ENCODE results near the gene RNU5B-1.

RNU5B-1 gene

GRCh38 chr15:65328506-65329287 is 24.2 kb downstream of the RNU5B-1 start:
- DNase-seq (ENCODE audit: low read depth in 2 of 2), result no peak

- DNase-seq (ENCODE audit: low read depth in 2 of 2), result no peak
Measured at GRCh38 chr15:65329288-65329983, 25.0 kb downstream of the RNU5B-1 start.

- no peak for DNase-seq (ENCODE audit: low read depth in 2 of 2)
Measured at GRCh38 chr15:65329984-65330735, 25.7 kb downstream of the RNU5B-1 start.

- no peak for DNase-seq (ENCODE audit: low read depth in 2 of 2)
Measured at GRCh38 chr15:65330934-65331645, 26.6 kb downstream of the RNU5B-1 start.

GRCh38 chr15:65331811-65332210 is 27.3 kb downstream of the RNU5B-1 start:
- DNase-seq (ENCODE audit: low read depth in 2 of 2), result no peak

- no peak for DNase-seq (ENCODE audit: low read depth in 2 of 2)
Measured at GRCh38 chr15:65332391-65333147, 28.1 kb downstream of the RNU5B-1 start.

GRCh38 chr15:65333148-65333820 is 28.8 kb downstream of the RNU5B-1 start:
- no peak for DNase-seq (ENCODE audit: low read depth in 2 of 2)

GRCh38 chr15:65333856-65334255 is 29.4 kb downstream of the RNU5B-1 start:
- DNase-seq (ENCODE audit: low read depth in 2 of 2), result no peak

GRCh38 chr15:65334586-65335231 is 30.2 kb downstream of the RNU5B-1 start:
- no peak for DNase-seq (ENCODE audit: low read depth in 2 of 2)

- no peak for DNase-seq (ENCODE audit: low read depth in 2 of 2)
Measured at GRCh38 chr15:65335278-65336055, 31.0 kb downstream of the RNU5B-1 start.

- no peak for DNase-seq (ENCODE audit: low read depth in 2 of 2)
Measured at GRCh38 chr15:65336493-65337435, 32.3 kb downstream of the RNU5B-1 start.

- DNase-seq (ENCODE audit: low read depth in 2 of 2), result no peak
Measured at GRCh38 chr15:65337436-65338070, 33.1 kb downstream of the RNU5B-1 start.

GRCh38 chr15:65338366-65338765 is 33.9 kb downstream of the RNU5B-1 start:
- no peak for DNase-seq (ENCODE audit: low read depth in 2 of 2)

GRCh38 chr15:65338823-65339222 is 34.3 kb downstream of the RNU5B-1 start:
- DNase-seq (ENCODE audit: low read depth in 2 of 2), result no peak

- no peak for DNase-seq (ENCODE audit: low read depth in 2 of 2)
Measured at GRCh38 chr15:65339416-65339815, 34.9 kb downstream of the RNU5B-1 start.

- no peak for DNase-seq (ENCODE audit: low read depth in 2 of 2)
Measured at GRCh38 chr15:65339920-65340319, 35.4 kb downstream of the RNU5B-1 start.

- no peak for DNase-seq (ENCODE audit: low read depth in 2 of 2)
Measured at GRCh38 chr15:65342493-65342892, 38.0 kb downstream of the RNU5B-1 start.
